Kidney (tissue), 14 donors: ENCODE results near the gene WDR89. TPM values are rescaled to one million over a fixed set of nuclear protein-coding genes. Genes with fewer than 3 reads are reported as not detected.

Source experiments
- DNase-seq, 5 donors: peaks; one replicate each; pipeline ENCODE4 v3.0.0-alpha.2; 2013 to 2020
- FAIRE-seq: peaks from 2 replicates; lab custom pipeline; 2012; peaks lifted over from hg19 to GRCh38; lab: Jason Lieb, UNC
- H3K27ac ChIP-seq, 2 donors: one replicate each; pipeline ENCODE4 v1.7.0; 2013; ENCODE audit warnings: low read depth in 2 of 2, low read length in 2 of 2, inconsistent platforms in 1 of 2
- H3K27me3 ChIP-seq: one replicate; pipeline ENCODE4 v1.7.1; 2013; ENCODE audit warnings: low read length, inconsistent platforms; ENCODE audit not compliant: control insufficient read depth, insufficient read depth
- H3K36me3 ChIP-seq, 3 donors: one replicate each; pipeline versions ENCODE4 v1.7.0 to v1.7.1; 2013; ENCODE audit warnings: low read length in 3 of 3, control low read depth in 1 of 3, inconsistent platforms in 1 of 3; ENCODE audit not compliant: insufficient read depth in 3 of 3, control insufficient read depth in 2 of 3
- H3K4me1 ChIP-seq, 3 donors: one replicate each; pipeline versions ENCODE4 v1.7.0 to v1.7.1; 2013; ENCODE audit warnings: low read length in 3 of 3, inconsistent platforms in 1 of 3, low read depth in 1 of 3; ENCODE audit not compliant: control insufficient read depth in 2 of 3, insufficient read depth in 2 of 3
- H3K4me3 ChIP-seq, 3 donors: one replicate each; pipeline versions ENCODE4 v1.7.0 to v1.8.1; 2013; ENCODE audit warnings: low read length in 3 of 3, control low read depth in 1 of 3, inconsistent platforms in 1 of 3
- H3K9ac ChIP-seq, 3 donors: one replicate each; pipeline versions ENCODE4 v1.7.0 to v1.7.1; 2013; ENCODE audit warnings: low read length in 3 of 3, control low read depth in 1 of 3, inconsistent platforms in 1 of 3
- H3K9me3 ChIP-seq, 3 donors: one replicate each; pipeline versions ENCODE4 v1.7.0 to v1.7.1; 2013; ENCODE audit warnings: low read length in 3 of 3, control low read depth in 1 of 3, inconsistent platforms in 1 of 3; ENCODE audit not compliant: control insufficient read depth in 2 of 3, insufficient read depth in 1 of 3
- CTCF ChIP-seq: IDR thresholded peaks from 3 replicates; pipeline ENCODE4 v1.5.1; 2012; ENCODE audit warnings: mild to moderate bottlenecking, moderate library complexity, borderline replicate concordance; ENCODE audit not compliant: insufficient read depth; ENCODE audit errors: extremely low read depth
- intact Hi-C: fragments of 100-400 bp; cut with DNase I; formaldehyde crosslinking; loops from one replicate; pipeline ENCODE4 v1.11.1; 2022
- polyA plus RNA-seq: library from polyadenylated mRNA; stranded (reverse); fragments of 350-450 nt; fragmentation: Illumina TruSeq; extraction: RNeasy Lipid Tissue Mini Kit (QIAGEN cat#74804); gene quantifications from one replicate; pipeline ENCODE4 v1.2.3, GENCODE V29; 2014; ENCODE audit warnings: low read depth, low replicate concordance; ENCODE audit not compliant: insufficient read depth
- total RNA-seq: library from RNA; stranded (reverse); fragmentation: NEBNext Ultra II Directional; extraction: Animal tissue kit (Norgen Biotek cat#: 25700); gene quantifications from one replicate; pipeline ENCODE4 v1.2.1, GENCODE V29; 2021
- donor health status: control.
- donor health status: control.
- donor health status: control.
- donor health status: control.
- donor health status: control.
- donor health status: DM: yes; HTN: yes; CAD: no.
- donor health status: Normal renal cell carcinoma (clear cell type).

Gene WDR89
- total and polyA plus RNA-seq, 2 donors from 2014 or later = 10.8 to 15.7 TPM

- no peak overlapping the region for H3K9ac ChIP-seq
- intact Hi-C loops = no loop called here
- FAIRE-seq (no peak), DNase-seq (peak in 1 of 5 donors; percentile 9)
- H3K4me1 ChIP-seq = peaks cover 0 to 10% (median 7%) of the 10 kb centered on the region in 3 donors
- H3K4me3 ChIP-seq = no peak overlapping the region
- H3K27ac ChIP-seq = peak overlapping the region; percentile 5 to 61
- H3K9me3 ChIP-seq = no peaks in the 10 kb centered on the region
- no peaks in the 10 kb centered on the region for H3K36me3 ChIP-seq
- no peaks in the 10 kb centered on the region for H3K27me3 ChIP-seq
- TF ChIP-seq CTCF = no peak
Observed at GRCh38 chr14:63673886-63674497, 32.3 kb upstream of the WDR89 start.

- H3K9ac ChIP-seq = no peak overlapping the region
- TF ChIP-seq CTCF = no peak
- no peak overlapping the region for H3K4me3 ChIP-seq
- no peaks in the 10 kb centered on the region for H3K36me3 ChIP-seq
- peak overlapping the region; percentile 25 to 81 for H3K27ac ChIP-seq
- no peaks in the 10 kb centered on the region for H3K27me3 ChIP-seq
- intact Hi-C loops = no loop called here
- no peak for DNase-seq
- H3K4me1 ChIP-seq = peaks cover 0 to 10% (median 7%) of the 10 kb centered on the region in 3 donors
- no peak for FAIRE-seq
- H3K9me3 ChIP-seq = no peaks in the 10 kb centered on the region
Observed at GRCh38 chr14:63673255-63673654, 31.6 kb upstream of the WDR89 start.

GRCh38 chr14:63672417-63673180, 30.9 kb upstream of the WDR89 start:
- H3K27me3 ChIP-seq = no peaks in the 10 kb centered on the region
- no peaks in the 10 kb centered on the region for H3K9me3 ChIP-seq
- intact Hi-C loops = no loop called here
- peak overlapping the region; percentile 81 for H3K27ac ChIP-seq
- no peaks in the 10 kb centered on the region for H3K36me3 ChIP-seq
- FAIRE-seq (peak; percentile 42), DNase-seq (peak in 4 of 5 donors; percentile 49 to 88 (median 72))
- no peak for TF ChIP-seq CTCF
- H3K4me1 ChIP-seq = peaks cover 0 to 10% (median 7%) of the 10 kb centered on the region in 3 donors
- no peak overlapping the region for H3K4me3 ChIP-seq
- peak overlapping the region in 1 of 3 donors; percentile 30 for H3K9ac ChIP-seq
